ENCODE measurements around the gene GEMIN7.

DNA sequence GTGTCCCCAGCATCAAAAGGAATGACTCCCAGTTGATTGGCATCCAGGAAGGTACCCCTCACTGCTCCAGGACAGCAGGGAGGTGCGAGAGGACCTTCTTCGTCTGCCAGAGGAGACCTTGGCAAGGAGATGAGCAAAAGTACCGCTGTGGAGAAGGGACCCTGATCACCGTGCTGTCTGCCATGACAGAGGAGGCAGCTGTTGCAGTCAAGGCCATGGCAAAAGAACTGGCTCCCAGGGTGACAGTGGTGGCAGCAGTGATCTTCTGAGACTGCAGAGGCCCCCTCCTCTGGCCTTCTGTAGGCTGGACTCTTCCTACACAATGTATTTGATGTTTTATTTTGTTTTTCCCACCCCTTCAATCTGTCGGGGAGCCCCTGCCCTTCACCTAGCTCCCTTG, 49.7 kb downstream of the GEMIN7 start:
- TF ChIP-seq POLR2A (IDR thresholded peaks at IDR 0.05): no peak
- TF ChIP-seq, protein P1, sequence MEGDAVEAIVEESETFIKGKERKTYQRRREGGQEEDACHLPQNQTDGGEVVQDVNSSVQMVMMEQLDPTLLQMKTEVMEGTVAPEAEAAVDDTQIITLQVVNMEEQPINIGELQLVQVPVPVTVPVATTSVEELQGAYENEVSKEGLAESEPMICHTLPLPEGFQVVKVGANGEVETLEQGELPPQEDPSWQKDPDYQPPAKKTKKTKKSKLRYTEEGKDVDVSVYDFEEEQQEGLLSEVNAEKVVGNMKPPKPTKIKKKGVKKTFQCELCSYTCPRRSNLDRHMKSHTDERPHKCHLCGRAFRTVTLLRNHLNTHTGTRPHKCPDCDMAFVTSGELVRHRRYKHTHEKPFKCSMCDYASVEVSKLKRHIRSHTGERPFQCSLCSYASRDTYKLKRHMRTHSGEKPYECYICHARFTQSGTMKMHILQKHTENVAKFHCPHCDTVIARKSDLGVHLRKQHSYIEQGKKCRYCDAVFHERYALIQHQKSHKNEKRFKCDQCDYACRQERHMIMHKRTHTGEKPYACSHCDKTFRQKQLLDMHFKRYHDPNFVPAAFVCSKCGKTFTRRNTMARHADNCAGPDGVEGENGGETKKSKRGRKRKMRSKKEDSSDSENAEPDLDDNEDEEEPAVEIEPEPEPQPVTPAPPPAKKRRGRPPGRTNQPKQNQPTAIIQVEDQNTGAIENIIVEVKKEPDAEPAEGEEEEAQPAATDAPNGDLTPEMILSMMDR (IDR thresholded peaks at IDR 0.05): no peak
